ACHN (cell line): ENCODE results near the gene LAS1L.
"Not testable (repeated sequence)": the region's sequence is repeated elsewhere in the genome, so short reads cannot be mapped to it uniquely, and the experiment has no call there.

Source experiments
- DNase-seq: peaks from one replicate; pipeline ENCODE4 v3.0.0-alpha.2; 2015
- in situ Hi-C: cut with HindIII; loops from 2 replicates; pipeline ENCODE4 v1.10.0; 2017; ENCODE audit warnings: low sequenced_read_pairs, low pct_ligation_motif_present, low pct_unique_long_range_greater_than_20kb

The LAS1L gene

GRCh38 chrX:65534450-65535292 lies at the start of gene LAS1L:
LAS1L (minus strand) TSS chrX:65534787; CDS start chrX:65534715, 72 bp downstream.
- DNase-seq, result peak; percentile 88
- in situ Hi-C loops, result no loop called here

- no peak for DNase-seq
- in situ Hi-C loops, result no loop called here
Measured at GRCh38 chrX:65582450-65583082, 48.0 kb upstream of the LAS1L start.

- in situ Hi-C loops, result no loop called here
- peak; percentile 44 for DNase-seq
Measured at GRCh38 chrX:65581661-65582339, 47.2 kb upstream of the LAS1L start.

- in situ Hi-C loops, result no loop called here
- DNase-seq, result no peak
Measured at GRCh38 chrX:65578346-65578745, 43.8 kb upstream of the LAS1L start.

GRCh38 chrX:65576160-65576559 lies 41.6 kb upstream of the LAS1L start:
- in situ Hi-C loops, result no loop called here
- no peak for DNase-seq

- in situ Hi-C loops, result no loop called here
- DNase-seq, result no peak
Measured at GRCh38 chrX:65575022-65575421, 40.4 kb upstream of the LAS1L start.

GRCh38 chrX:65574356-65574755 lies 39.8 kb upstream of the LAS1L start:
- no peak for DNase-seq
- in situ Hi-C loops, result no loop called here

- no peak for DNase-seq
- in situ Hi-C loops, result no loop called here
Measured at GRCh38 chrX:65572971-65573370, 38.4 kb upstream of the LAS1L start.

GRCh38 chrX:65562850-65563249 lies 28.3 kb upstream of the LAS1L start:
- in situ Hi-C loops, result not testable (repeated sequence)

GRCh38 chrX:65551489-65552339 lies 17.1 kb upstream of the LAS1L start:
- DNase-seq, result no peak
- in situ Hi-C loops, result no loop called here

More at GRCh38 chrX:65562850-65563249, 28.3 kb upstream of the LAS1L start:
- not testable (repeated sequence) for DNase-seq

- DNase-seq, result no peak
- in situ Hi-C loops, result no loop called here
Measured at GRCh38 chrX:65551086-65551485, 16.5 kb upstream of the LAS1L start.

- in situ Hi-C loops, result no loop called here
Measured at GRCh38 chrX:65545456-65545855, 10.9 kb upstream of the LAS1L start.

GRCh38 chrX:65537229-65537628 lies 2.6 kb upstream of the LAS1L start:
- no peak for DNase-seq
- in situ Hi-C loops, result no loop called here

More at GRCh38 chrX:65545456-65545855, 10.9 kb upstream of the LAS1L start:
- DNase-seq, result no peak

- no peak for DNase-seq
- in situ Hi-C loops, result no loop called here
Measured at GRCh38 chrX:65536291-65536690, 1.7 kb upstream of the LAS1L start.

GRCh38 chrX:65532016-65532415 lies 2.6 kb downstream of the LAS1L start:
- no peak for DNase-seq
- in situ Hi-C loops, result no loop called here

GRCh38 chrX:65528705-65529340 lies 5.8 kb downstream of the LAS1L start:
- in situ Hi-C loops, result no loop called here
- peak; percentile 25 for DNase-seq

GRCh38 chrX:65528293-65528692 lies 6.3 kb downstream of the LAS1L start:
- in situ Hi-C loops, result no loop called here
- DNase-seq, result no peak

GRCh38 chrX:65524139-65524538 lies 10.4 kb downstream of the LAS1L start:
- no peak for DNase-seq
- in situ Hi-C loops, result no loop called here
